ENCODE measurements around the gene C17orf75.

Gene C17orf75

GRCh38 chr17:32350666-32351418, 8.9 kb upstream of the C17orf75 start (continued):
- TF ChIP-seq PATZ1 (tag by site-specific recombination; IDR thresholded peaks at IDR 0.05) (0 out of 2 replicates have a peak, but pooled peaks have one; percentile 23), ZNF785 (tag by site-specific recombination; IDR thresholded peaks at IDR 0.05) (no peak), ZNF16 (tag by site-specific recombination; IDR thresholded peaks at IDR 0.05; ENCODE audit: low read depth) (no peak), ZNF558 (tag by site-specific recombination; IDR thresholded peaks at IDR 0.05) (no peak), MYNN (tag by site-specific recombination; IDR thresholded peaks at IDR 0.05; ENCODE audit: borderline replicate concordance) (peak; percentile 12; the same call in 1 of the 2 replicates), ZNF544 (tag by site-specific recombination; IDR thresholded peaks at IDR 0.05) (no peak), ZNF138 (tag by site-specific recombination; IDR thresholded peaks at IDR 0.05; ENCODE audit: borderline replicate concordance) (no peak), ZNF394 (tag by site-specific recombination; IDR thresholded peaks at IDR 0.05; ENCODE audit: borderline replicate concordance) (no peak), ZNF426 (tag by site-specific recombination; IDR thresholded peaks at IDR 0.05) (peak; percentile 9; the same call in 1 of the 2 replicates), ZEB2 (tag by site-specific recombination; IDR thresholded peaks at IDR 0.05) (0 out of 2 replicates have a peak, but pooled peaks have one; percentile 9), ZNF514 (tag by site-specific recombination; IDR thresholded peaks at IDR 0.05) (no peak), ZBTB8A (tag by site-specific recombination; IDR thresholded peaks at IDR 0.05) (0 out of 2 replicates have a peak, but pooled peaks have one; percentile 18), ZNF660 (tag by site-specific recombination; IDR thresholded peaks at IDR 0.05) (no peak), ZNF707 (tag by site-specific recombination; IDR thresholded peaks at IDR 0.05) (no peak), FEZF1 (tag by site-specific recombination; IDR thresholded peaks at IDR 0.05) (0 out of 2 replicates have a peak, but pooled peaks have one; percentile 1), HOXC10 (CRISPR knock-in tag; IDR thresholded peaks at IDR 0.05) (no peak), ZNF362 (tag by site-specific recombination; IDR thresholded peaks at IDR 0.05) (peak; percentile 82), SCRT2 (tag by site-specific recombination; IDR thresholded peaks at IDR 0.05) (no peak)
- TF ChIP-seq, protein P1, sequence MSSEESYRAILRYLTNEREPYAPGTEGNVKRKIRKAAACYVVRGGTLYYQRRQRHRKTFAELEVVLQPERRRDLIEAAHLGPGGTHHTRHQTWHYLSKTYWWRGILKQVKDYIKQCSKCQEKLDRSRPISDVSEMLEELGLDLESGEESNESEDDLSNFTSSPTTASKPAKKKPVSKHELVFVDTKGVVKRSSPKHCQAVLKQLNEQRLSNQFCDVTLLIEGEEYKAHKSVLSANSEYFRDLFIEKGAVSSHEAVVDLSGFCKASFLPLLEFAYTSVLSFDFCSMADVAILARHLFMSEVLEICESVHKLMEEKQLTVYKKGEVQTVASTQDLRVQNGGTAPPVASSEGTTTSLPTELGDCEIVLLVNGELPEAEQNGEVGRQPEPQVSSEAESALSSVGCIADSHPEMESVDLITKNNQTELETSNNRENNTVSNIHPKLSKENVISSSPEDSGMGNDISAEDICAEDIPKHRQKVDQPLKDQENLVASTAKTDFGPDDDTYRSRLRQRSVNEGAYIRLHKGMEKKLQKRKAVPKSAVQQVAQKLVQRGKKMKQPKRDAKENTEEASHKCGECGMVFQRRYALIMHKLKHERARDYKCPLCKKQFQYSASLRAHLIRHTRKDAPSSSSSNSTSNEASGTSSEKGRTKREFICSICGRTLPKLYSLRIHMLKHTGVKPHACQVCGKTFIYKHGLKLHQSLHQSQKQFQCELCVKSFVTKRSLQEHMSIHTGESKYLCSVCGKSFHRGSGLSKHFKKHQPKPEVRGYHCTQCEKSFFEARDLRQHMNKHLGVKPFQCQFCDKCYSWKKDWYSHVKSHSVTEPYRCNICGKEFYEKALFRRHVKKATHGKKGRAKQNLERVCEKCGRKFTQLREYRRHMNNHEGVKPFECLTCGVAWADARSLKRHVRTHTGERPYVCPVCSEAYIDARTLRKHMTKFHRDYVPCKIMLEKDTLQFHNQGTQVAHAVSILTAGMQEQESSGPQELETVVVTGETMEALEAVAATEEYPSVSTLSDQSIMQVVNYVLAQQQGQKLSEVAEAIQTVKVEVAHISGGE (tag by site-specific recombination; conservative IDR thresholded peaks at IDR 0.05; ENCODE audit: low read depth), result peak; percentile 57
- TF ChIP-seq, protein P2, sequence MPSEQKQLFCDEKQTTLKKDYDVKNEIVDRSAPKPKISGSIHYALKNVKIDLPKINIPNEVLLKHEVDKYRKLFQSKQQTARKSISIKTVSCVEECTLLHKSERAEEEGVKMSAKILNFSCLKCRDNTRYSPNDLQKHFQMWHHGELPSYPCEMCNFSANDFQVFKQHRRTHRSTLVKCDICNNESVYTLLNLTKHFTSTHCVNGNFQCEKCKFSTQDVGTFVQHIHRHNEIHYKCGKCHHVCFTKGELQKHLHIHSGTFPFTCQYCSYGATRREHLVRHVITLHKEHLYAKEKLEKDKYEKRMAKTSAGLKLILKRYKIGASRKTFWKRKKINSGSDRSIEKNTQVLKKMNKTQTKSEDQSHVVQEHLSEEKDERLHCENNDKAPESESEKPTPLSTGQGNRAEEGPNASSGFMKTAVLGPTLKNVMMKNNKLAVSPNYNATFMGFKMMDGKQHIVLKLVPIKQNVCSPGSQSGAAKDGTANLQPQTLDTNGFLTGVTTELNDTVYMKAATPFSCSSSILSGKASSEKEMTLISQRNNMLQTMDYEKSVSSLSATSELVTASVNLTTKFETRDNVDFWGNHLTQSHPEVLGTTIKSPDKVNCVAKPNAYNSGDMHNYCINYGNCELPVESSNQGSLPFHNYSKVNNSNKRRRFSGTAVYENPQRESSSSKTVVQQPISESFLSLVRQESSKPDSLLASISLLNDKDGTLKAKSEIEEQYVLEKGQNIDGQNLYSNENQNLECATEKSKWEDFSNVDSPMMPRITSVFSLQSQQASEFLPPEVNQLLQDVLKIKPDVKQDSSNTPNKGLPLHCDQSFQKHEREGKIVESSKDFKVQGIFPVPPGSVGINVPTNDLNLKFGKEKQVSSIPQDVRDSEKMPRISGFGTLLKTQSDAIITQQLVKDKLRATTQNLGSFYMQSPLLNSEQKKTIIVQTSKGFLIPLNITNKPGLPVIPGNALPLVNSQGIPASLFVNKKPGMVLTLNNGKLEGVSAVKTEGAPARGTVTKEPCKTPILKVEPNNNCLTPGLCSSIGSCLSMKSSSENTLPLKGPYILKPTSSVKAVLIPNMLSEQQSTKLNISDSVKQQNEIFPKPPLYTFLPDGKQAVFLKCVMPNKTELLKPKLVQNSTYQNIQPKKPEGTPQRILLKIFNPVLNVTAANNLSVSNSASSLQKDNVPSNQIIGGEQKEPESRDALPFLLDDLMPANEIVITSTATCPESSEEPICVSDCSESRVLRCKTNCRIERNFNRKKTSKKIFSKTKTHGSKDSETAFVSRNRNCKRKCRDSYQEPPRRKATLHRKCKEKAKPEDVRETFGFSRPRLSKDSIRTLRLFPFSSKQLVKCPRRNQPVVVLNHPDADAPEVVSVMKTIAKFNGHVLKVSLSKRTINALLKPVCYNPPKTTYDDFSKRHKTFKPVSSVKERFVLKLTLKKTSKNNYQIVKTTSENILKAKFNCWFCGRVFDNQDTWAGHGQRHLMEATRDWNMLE (tag by site-specific recombination; conservative IDR thresholded peaks at IDR 0.05; ENCODE audit: low read depth), result no peak
- TF ChIP-seq, protein P3, sequence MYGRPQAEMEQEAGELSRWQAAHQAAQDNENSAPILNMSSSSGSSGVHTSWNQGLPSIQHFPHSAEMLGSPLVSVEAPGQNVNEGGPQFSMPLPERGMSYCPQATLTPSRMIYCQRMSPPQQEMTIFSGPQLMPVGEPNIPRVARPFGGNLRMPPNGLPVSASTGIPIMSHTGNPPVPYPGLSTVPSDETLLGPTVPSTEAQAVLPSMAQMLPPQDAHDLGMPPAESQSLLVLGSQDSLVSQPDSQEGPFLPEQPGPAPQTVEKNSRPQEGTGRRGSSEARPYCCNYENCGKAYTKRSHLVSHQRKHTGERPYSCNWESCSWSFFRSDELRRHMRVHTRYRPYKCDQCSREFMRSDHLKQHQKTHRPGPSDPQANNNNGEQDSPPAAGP (tag by site-specific recombination; IDR thresholded peaks at IDR 0.05), result no peak
- TF ChIP-seq, protein P4, sequence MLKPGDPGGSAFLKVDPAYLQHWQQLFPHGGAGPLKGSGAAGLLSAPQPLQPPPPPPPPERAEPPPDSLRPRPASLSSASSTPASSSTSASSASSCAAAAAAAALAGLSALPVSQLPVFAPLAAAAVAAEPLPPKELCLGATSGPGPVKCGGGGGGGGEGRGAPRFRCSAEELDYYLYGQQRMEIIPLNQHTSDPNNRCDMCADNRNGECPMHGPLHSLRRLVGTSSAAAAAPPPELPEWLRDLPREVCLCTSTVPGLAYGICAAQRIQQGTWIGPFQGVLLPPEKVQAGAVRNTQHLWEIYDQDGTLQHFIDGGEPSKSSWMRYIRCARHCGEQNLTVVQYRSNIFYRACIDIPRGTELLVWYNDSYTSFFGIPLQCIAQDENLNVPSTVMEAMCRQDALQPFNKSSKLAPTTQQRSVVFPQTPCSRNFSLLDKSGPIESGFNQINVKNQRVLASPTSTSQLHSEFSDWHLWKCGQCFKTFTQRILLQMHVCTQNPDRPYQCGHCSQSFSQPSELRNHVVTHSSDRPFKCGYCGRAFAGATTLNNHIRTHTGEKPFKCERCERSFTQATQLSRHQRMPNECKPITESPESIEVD (tag by site-specific recombination; IDR thresholded peaks at IDR 0.05), result peak; percentile 28; the same call in 1 of the 2 replicates

Data from HEK293 (cell line).